Endothelial cell of umbilical vein (primary cell): ENCODE measurements around the gene GALNT2.

ENCODE experiments used
- CTCF ChIP-seq, 2 donors: IDR thresholded peaks; 1 replicate in 1 of 2; 2 replicates in 1 of 2; pipeline ENCODE4 v1.5.1; 2011; ENCODE audit warnings: low read length in 2 of 2, mild to moderate bottlenecking in 2 of 2, moderate library complexity in 2 of 2, control low read depth in 1 of 2, inconsistent platforms in 1 of 2, low read depth in 1 of 2; ENCODE audit not compliant: insufficient read depth in 1 of 2; ENCODE audit errors: extremely low read depth in 1 of 2
- EZH2 ChIP-seq: IDR thresholded peaks from 2 replicates; pipeline ENCODE4 v1.6.1; 2012; ENCODE audit warnings: borderline replicate concordance, low read depth, mild to moderate bottlenecking, moderate library complexity, low read length, inconsistent platforms; ENCODE audit not compliant: severe bottlenecking
- JUN ChIP-seq: IDR thresholded peaks from 2 replicates; pipeline ENCODE4 v1.6.1; 2011; ENCODE audit warnings: borderline replicate concordance, low read depth; ENCODE audit not compliant: insufficient read length, insufficient read depth
- MYC ChIP-seq: IDR thresholded peaks from one replicate; pipeline ENCODE4 v1.6.1; 2011; ENCODE audit warnings: mild to moderate bottlenecking, low read depth, low read length
- POLR2A ChIP-seq: IDR thresholded peaks from 2 replicates; pipeline ENCODE4 v1.6.1; 2012; ENCODE audit warnings: low read depth, mild to moderate bottlenecking, control low read depth, low read length
- POLR2AphosphoS5 ChIP-seq: IDR thresholded peaks from 2 replicates; pipeline ENCODE4 v1.6.1; 2012; ENCODE audit warnings: low read depth, mild to moderate bottlenecking, control low read depth, low read length, moderate library complexity; ENCODE audit not compliant: insufficient read depth

- TF ChIP-seq CTCF (IDR thresholded peaks at IDR 0.05; ENCODE audit: extremely low read depth in 1 of 2, insufficient read depth in 1 of 2, low read depth in 1 of 2, low read length in 2 of 2): no peak
- TF ChIP-seq POLR2A: no peak
- no peak for TF ChIP-seq EZH2
- no peak for TF ChIP-seq JUN
- no peak for TF ChIP-seq POLR2AphosphoS5
- TF ChIP-seq MYC: no peak
These were observed 203.7 kb downstream of the GALNT2 start for GRCh38 chr1:230270559-230271281.
